Progenitor cell of endocrine pancreas (in vitro differentiated cells): ENCODE data around the gene NEO1. TPM values are rescaled to one million over a fixed set of nuclear protein-coding genes. Genes with fewer than 3 reads are reported as not detected.

Experiments
- DNase-seq: peaks from one replicate; pipeline ENCODE4 v3.0.0; 2021; ENCODE audit warnings: low spot score; ENCODE audit not compliant: unreplicated experiment
- H3K27ac Mint-ChIP-seq: 2 replicates; pipeline ENCODE4 v1.8.0; 2021; ENCODE audit warnings: mild to moderate bottlenecking, moderate library complexity, mixed read lengths
- H3K27me3 Mint-ChIP-seq: 2 replicates; pipeline ENCODE4 v1.8.0; 2021; ENCODE audit warnings: mixed read lengths
- H3K36me3 Mint-ChIP-seq: 2 replicates; pipeline ENCODE4 v1.8.0; 2022; ENCODE audit warnings: mixed read lengths; ENCODE audit not compliant: insufficient read depth
- H3K4me1 Mint-ChIP-seq: 2 replicates; pipeline ENCODE4 v1.8.0; 2021; ENCODE audit warnings: low read depth, mixed read lengths
- H3K4me3 Mint-ChIP-seq: 2 replicates; pipeline ENCODE4 v1.8.0; 2021; ENCODE audit warnings: low read depth, mild to moderate bottlenecking, moderate library complexity, mixed read lengths
- H3K9me3 Mint-ChIP-seq: 2 replicates; pipeline ENCODE4 v1.8.0; 2021; ENCODE audit warnings: low read depth, mixed read lengths
- total RNA-seq: library from RNA; stranded (reverse); gene quantifications from 2 replicates; pipeline ENCODE4 v1.2.1, GENCODE V29; 2021
- TF ChIP-seq, protein P1 (sequence below): fragments of 200-600 bp; sonication (generic); IDR thresholded peaks from one replicate; pipeline ENCODE4 v1.5.0; 2021; ENCODE audit warnings: antibody characterized with exemption, mild to moderate bottlenecking; ENCODE audit not compliant: unreplicated experiment

The NEO1 gene
- total RNA-seq, 1 donor from 2014 or later, result 118 TPM

DNA sequence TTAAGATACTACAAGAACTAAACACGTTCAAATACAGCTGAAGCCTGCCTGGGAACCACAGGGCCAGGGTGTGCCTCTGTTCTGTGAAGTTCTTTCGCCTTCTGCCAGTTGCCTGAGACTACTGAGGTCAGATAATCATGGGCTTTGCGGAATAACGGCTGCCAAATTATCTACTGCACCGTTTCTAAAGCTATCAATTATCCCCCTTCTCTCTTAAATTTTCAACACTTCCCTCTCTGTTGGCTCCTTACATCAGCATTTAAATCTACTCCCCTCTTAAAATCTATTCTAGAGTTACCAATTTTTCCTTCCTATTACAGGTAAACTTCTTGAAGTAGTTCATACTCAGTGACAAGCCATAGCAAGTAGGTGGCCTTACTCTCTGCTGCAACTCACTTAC, 6.2 kb upstream of the NEO1 start:
- H3K27me3 Mint-ChIP-seq, result no peaks in the 10 kb centered on the region
- DNase-seq, result no peak
- no peak overlapping the region for H3K27ac Mint-ChIP-seq
- no peak overlapping the region for H3K4me3 Mint-ChIP-seq
- TF ChIP-seq, protein P1, sequence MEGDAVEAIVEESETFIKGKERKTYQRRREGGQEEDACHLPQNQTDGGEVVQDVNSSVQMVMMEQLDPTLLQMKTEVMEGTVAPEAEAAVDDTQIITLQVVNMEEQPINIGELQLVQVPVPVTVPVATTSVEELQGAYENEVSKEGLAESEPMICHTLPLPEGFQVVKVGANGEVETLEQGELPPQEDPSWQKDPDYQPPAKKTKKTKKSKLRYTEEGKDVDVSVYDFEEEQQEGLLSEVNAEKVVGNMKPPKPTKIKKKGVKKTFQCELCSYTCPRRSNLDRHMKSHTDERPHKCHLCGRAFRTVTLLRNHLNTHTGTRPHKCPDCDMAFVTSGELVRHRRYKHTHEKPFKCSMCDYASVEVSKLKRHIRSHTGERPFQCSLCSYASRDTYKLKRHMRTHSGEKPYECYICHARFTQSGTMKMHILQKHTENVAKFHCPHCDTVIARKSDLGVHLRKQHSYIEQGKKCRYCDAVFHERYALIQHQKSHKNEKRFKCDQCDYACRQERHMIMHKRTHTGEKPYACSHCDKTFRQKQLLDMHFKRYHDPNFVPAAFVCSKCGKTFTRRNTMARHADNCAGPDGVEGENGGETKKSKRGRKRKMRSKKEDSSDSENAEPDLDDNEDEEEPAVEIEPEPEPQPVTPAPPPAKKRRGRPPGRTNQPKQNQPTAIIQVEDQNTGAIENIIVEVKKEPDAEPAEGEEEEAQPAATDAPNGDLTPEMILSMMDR, result no peak
- H3K36me3 Mint-ChIP-seq, result no peaks in the 10 kb centered on the region
- no peaks in the 10 kb centered on the region for H3K9me3 Mint-ChIP-seq
- H3K4me1 Mint-ChIP-seq, result peaks cover 27% of the 10 kb centered on the region

DNA sequence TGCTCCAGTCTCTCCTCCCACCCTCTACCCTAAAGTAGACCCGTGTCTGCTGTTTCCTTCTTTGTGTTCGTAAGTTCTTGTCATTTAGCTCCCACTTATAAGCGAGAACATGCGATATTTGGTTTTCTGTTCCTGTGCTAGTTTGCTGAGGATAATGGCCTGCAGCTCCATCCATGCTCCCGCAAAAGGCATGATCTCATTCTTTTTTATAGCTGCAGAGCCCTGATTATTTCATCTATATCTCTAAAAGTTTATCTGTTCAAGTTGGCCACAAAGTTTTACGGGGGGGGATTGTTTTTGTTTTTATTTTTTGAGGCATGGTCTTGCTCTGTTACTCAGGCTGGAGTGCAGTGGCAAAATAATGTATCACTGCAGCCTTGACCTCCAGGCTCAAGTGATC, 4.4 kb upstream of the NEO1 start:
- Mint-ChIP-seq H3K27ac (no peak overlapping the region), H3K4me3 (no peak overlapping the region), H3K27me3 (no peaks in the 10 kb centered on the region), H3K36me3 (no peaks in the 10 kb centered on the region), H3K9me3 (no peaks in the 10 kb centered on the region), H3K4me1 (peaks cover 27% of the 10 kb centered on the region)
- TF ChIP-seq, protein P1, result no peak
- DNase-seq, result no peak

DNA sequence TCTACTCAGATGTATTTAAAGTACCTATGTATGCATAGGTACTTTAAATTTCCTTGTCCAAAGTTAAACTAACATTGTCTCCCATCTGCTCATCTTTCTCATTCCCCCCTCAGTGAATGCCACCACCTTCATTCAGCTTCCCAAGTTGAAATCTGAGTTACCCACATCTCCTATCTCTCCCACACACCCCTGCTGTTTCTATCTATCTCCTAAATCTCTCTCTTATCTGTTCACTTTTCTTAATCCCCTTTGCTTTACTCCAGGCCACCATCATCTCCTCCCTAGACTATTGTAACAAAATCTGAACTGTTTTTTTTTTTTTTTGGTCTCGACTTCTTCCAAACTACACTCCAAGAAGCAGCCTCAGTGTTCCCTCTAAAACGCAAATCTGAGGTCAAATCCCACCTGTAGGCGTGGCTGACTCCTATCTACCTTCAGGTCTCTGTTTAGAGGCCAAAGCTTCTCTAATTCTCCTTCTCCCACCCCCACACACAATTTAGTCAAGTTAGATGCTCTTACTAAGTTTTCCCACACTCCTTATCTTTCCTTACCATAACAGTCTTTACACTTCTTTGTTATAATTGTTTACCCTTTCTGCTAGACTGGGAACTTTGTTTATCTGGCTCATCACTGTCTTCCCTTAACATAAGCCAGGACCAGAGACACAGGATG, 3.5 kb upstream of the NEO1 start:
- Mint-ChIP-seq H3K4me1 (peaks cover 30% of the 10 kb centered on the region), H3K4me3 (no peak overlapping the region), H3K27ac (no peak overlapping the region), H3K36me3 (no peaks in the 10 kb centered on the region), H3K27me3 (no peaks in the 10 kb centered on the region), H3K9me3 (no peaks in the 10 kb centered on the region)
- DNase-seq, result no peak
- TF ChIP-seq, protein P1, result no peak

DNA sequence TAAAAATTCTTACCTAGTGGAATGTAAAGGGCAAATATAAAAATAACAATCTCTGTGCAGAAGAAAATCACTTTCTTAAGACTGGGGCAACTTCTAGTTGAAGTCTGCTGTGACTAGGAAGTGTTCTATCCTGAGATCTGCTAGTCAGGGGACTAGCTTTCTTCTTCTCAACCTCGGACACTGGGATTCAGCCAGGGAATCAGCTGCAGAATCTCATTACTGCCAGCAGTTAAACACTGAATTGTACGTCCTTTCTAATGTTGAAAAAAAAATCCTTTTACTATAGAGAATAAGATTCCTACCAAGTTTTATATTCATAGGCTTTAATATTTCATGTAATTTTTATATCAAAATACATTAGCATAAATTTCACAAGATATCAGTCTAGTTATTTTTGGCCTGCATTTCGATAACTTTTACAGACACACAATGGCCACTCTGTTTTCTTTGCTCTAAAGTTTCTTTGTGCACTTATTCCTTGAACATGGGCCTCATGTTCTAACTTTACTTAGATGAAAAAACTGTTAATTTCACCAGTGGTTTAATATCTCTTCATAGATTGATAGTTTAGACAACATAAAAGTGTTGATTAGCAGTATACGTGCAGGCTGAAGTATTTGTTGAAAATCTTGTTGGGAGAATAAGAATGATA, 2.6 kb upstream of the NEO1 start:
- H3K36me3 Mint-ChIP-seq, result no peaks in the 10 kb centered on the region
- peak overlapping the region; percentile 50 for H3K4me3 Mint-ChIP-seq
- no peaks in the 10 kb centered on the region for H3K9me3 Mint-ChIP-seq
- no peak for DNase-seq
- TF ChIP-seq, protein P1, result no peak
- peaks cover 30% of the 10 kb centered on the region for H3K4me1 Mint-ChIP-seq
- H3K27ac Mint-ChIP-seq, result no peak overlapping the region
- no peaks in the 10 kb centered on the region for H3K27me3 Mint-ChIP-seq

DNA sequence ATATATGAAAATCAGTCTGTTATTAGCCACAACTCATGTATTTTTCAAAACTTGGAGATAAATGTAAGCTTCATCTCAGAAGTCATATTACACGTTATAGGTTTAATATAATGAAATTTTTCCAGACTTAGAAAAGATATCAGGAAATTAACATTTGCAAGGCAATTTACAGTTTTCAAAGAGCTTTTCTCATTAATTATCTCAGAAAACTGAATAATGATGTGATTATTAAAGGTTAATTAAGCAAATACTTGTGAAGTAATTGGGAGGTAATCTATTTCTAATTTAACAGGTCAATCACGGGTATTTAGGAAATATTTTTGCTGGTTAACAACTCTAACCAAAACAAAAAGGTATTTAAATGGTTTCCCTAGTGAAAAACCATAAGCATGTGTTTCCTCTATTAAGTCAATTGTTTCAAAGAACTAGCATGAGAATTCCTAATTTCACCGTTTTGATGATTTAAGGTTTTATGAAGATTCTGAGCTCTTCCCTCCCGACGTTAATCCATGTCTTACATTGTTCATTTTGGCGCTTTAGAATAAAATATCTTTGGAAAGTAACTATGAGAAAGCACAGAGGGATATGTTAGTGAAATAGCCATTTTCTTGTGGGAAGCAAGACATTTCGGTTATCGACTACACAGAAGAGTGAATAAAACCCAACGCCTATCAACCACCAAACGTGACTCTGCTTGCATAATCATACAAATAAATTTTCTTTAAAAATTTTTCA, 1.5 kb upstream of the NEO1 start:
- no peaks in the 10 kb centered on the region for H3K9me3 Mint-ChIP-seq
- TF ChIP-seq, protein P1, result no peak
- no peaks in the 10 kb centered on the region for H3K27me3 Mint-ChIP-seq
- DNase-seq, result no peak
- H3K27ac Mint-ChIP-seq, result peak overlapping the region; percentile 96
- H3K4me1 Mint-ChIP-seq, result peaks cover 30% of the 10 kb centered on the region
- H3K36me3 Mint-ChIP-seq, result no peaks in the 10 kb centered on the region
- H3K4me3 Mint-ChIP-seq, result peak overlapping the region; percentile 81
